HepG2 (cell line): ENCODE data around the gene FANCD2. TPM values are rescaled to one million over a fixed set of nuclear protein-coding genes. Genes with fewer than 3 reads are reported as not detected.

Source experiments
- FOXO1 ChIP-seq: sonication (generic); formaldehyde crosslinking; IDR thresholded peaks from 2 replicates; pipeline ENCODE4 v1.4.0; 2020; ENCODE audit warnings: missing genetic modification reagents
- HOXA7 ChIP-seq: sonication (generic); formaldehyde crosslinking; IDR thresholded peaks from 2 replicates; pipeline ENCODE4 v1.8.1; 2022; ENCODE audit warnings: mild to moderate bottlenecking, missing genetic modification reagents, moderate library complexity
- MNT ChIP-seq: fragments of 450-650 bp; IDR thresholded peaks from 2 replicates; pipeline ENCODE4 v1.6.1; 2016
- MTA1 ChIP-seq: sonication (generic); formaldehyde crosslinking; IDR thresholded peaks from 2 replicates; pipeline ENCODE4 v1.4.0; 2020; ENCODE audit warnings: missing genetic modification reagents, mild to moderate bottlenecking, borderline replicate concordance
- PITX1 ChIP-seq: sonication (generic); formaldehyde crosslinking; IDR thresholded peaks from 2 replicates; pipeline ENCODE4 v1.5.1; 2020; ENCODE audit warnings: mild to moderate bottlenecking, missing genetic modification reagents
- POLR2G ChIP-seq: fragments of 200-400 bp; formaldehyde crosslinking; IDR thresholded peaks from 2 replicates; pipeline ENCODE4 v1.6.1; 2018; ENCODE audit warnings: mild to moderate bottlenecking, low read depth, low read length, moderate library complexity
- SUZ12 ChIP-seq: fragments of 150-350 bp; IDR thresholded peaks from 2 replicates; pipeline ENCODE4 v1.6.1; 2014; ENCODE audit warnings: low read depth, low read length
- TBX2 ChIP-seq: sonication (generic); formaldehyde crosslinking; IDR thresholded peaks from 2 replicates; pipeline ENCODE4 v1.5.0; 2020; ENCODE audit warnings: missing genetic modification reagents, mild to moderate bottlenecking, borderline replicate concordance
- USF2 ChIP-seq, 2 experiments: sonication (generic) in 1 of 2; formaldehyde crosslinking in 1 of 2; IDR thresholded peaks; 2 replicates each; pipeline versions ENCODE4 v1.5.1 to v1.6.1; 2011 to 2020; ENCODE audit warnings: borderline replicate concordance in 1 of 2, low read depth in 1 of 2, low read length in 1 of 2, mild to moderate bottlenecking in 1 of 2, missing genetic modification reagents in 1 of 2, moderate library complexity in 1 of 2
- ZNF124 ChIP-seq: sonication (generic); formaldehyde crosslinking; IDR thresholded peaks from 2 replicates; pipeline ENCODE4 v1.4.0; 2020; ENCODE audit warnings: missing genetic modification reagents
- ZNF20 ChIP-seq: sonication (generic); formaldehyde crosslinking; IDR thresholded peaks from 2 replicates; pipeline ENCODE4 v1.4.0; 2020; ENCODE audit warnings: mild to moderate bottlenecking, moderate library complexity, missing genetic modification reagents
- ZNF441 ChIP-seq: sonication (generic); formaldehyde crosslinking; IDR thresholded peaks from 2 replicates; pipeline ENCODE4 v1.7.0; 2021; ENCODE audit warnings: missing genetic modification reagents, borderline replicate concordance
- polyA plus RNA-seq, 8 experiments: library from polyadenylated mRNA; depleted of rRNA in 3 of 8; stranded (reverse) in 7 of 8; unstranded in 1 of 8; fragments of >200 nt; fragmentation: Illumina TruSeq in 4 of 8; extraction: Trizol in 4 of 8; gene quantifications; 2 replicates each; pipeline versions ENCODE4 v1.2.1 to v1.2.3, GENCODE V29; 2011 to 2016; ENCODE audit warnings: low read depth in 4 of 8, missing spikeins in 1 of 8, mixed read lengths in 1 of 8; ENCODE audit not compliant: insufficient read depth in 1 of 8
- total RNA-seq, 5 experiments: library from RNA; depleted of rRNA; stranded (reverse); fragments of >200 nt; fragmentation: Illumina TruSeq; extraction: Trizol; gene quantifications; 2 replicates each; pipeline ENCODE4 v1.2.3, GENCODE V29; 2016; ENCODE audit warnings: low read depth in 1 of 5

FANCD2 gene
- total and polyA plus RNA-seq, 2 of the 13 experiments (the other 11 are each of a cell fraction or from before 2014, with no cell fraction given) = 10.1 to 42.0 TPM

- TF ChIP-seq PITX1 (CRISPR knock-in tag) (peak; percentile 60), ZNF441 (CRISPR knock-in tag) (no peak), ZNF124 (CRISPR knock-in tag) (no peak), SUZ12 (no peak), POLR2G (no peak), FOXO1 (CRISPR knock-in tag) (peak; percentile 78; the same call in 1 of the 2 replicates), USF2 (IDR thresholded peaks at IDR 0.05; ENCODE audit: low read depth, low read length) (no peak), USF2 (CRISPR knock-in tag; IDR thresholded peaks at IDR 0.05; ENCODE audit: borderline replicate concordance) (no peak), ZNF20 (CRISPR knock-in tag) (no peak), MNT (peak; percentile 52; the same call in 1 of the 2 replicates), TBX2 (CRISPR knock-in tag) (peak; percentile 51; the same call in 1 of the 2 replicates), HOXA7 (CRISPR knock-in tag) (no peak), MTA1 (CRISPR knock-in tag) (no peak)
These were observed 20.0 kb upstream of the FANCD2 start (continued) for GRCh38 chr3:10006048-10006761.
